ENCODE results near the gene LIAS.

The LIAS gene

DNA sequence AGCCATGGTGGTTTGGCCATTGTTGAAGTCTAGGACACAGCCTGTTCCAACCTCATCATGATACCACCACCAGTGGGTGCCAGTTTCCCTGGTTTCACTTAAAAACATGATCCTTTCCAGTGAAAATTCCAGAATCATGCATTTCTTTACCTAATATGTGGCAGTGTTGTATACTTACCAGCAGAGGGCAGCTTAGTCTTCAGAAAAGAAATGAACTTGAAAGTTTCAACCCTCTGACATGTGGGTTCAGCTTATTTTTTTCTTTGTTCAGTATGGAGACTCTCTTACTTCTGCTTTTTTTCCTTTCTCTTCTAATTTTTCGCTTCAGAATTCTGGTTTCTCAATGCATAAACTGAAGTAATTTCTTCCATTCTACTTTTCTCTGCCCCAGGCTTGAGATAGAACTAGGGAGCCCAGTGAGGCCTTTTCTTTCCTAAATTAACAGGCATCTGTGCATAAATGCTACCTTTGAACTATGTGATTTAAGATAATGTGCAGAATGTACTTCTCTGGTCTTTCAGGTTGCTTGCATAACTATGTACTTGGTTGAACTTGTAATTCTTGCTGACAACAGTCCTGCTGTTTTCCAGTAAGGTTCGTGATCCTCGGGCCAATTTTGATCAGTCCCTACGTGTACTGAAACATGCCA, 10.7 kb downstream of the LIAS start (continued):
- TF ChIP-seq ZNF792 (tag by site-specific recombination; IDR thresholded peaks at IDR 0.05) (no peak), ZFP3 (tag by site-specific recombination; IDR thresholded peaks at IDR 0.05; ENCODE audit: low read depth) (no peak), ZBTB17 (tag by site-specific recombination; IDR thresholded peaks at IDR 0.05) (no peak), ZNF2 (tag by site-specific recombination; IDR thresholded peaks at IDR 0.05) (0 out of 2 replicates have a peak, but pooled peaks have one; percentile 64), ZNF146 (tag by site-specific recombination; IDR thresholded peaks at IDR 0.05) (no peak)

DNA sequence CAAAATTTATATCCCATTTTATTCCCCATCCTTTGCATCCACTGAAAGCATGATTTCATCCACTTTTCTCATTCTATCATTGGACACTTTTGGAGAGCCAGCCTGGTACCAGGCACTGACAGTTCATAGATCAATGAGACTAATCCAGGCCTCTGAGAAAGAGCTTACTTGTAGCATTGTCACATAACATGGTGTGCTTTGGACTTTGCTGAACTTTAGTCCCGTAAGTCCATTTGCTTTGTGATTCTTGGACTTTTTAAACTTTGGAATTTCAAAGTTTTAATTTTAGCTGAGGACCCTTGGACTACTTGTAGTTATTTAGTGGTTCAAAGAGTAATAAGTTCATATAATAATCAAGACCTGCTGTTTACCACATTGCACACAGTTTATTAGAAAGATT, 11.5 kb downstream of the LIAS start:
- no peaks in the 10 kb centered on the region for H3K9me3 ChIP-seq (ENCODE audit: control insufficient read depth, insufficient read depth, low read depth, low read length)
- ChIA-PET CTCF (no interaction called here), POLR2A (no interaction called here)
- H3K4me3 ChIP-seq (ENCODE audit: low read depth, low read length): no peak overlapping the region
- H3K27ac ChIP-seq (ENCODE audit: extremely low read depth, low read depth, low read length): no peak overlapping the region
- TF ChIP-seq ZNF670 (tag by site-specific recombination; IDR thresholded peaks at IDR 0.05; ENCODE audit: low read depth) (no peak), ZNF239 (tag by site-specific recombination; IDR thresholded peaks at IDR 0.05) (no peak), ZSCAN23 (tag by site-specific recombination; IDR thresholded peaks at IDR 0.05) (no peak), ZNF707 (tag by site-specific recombination; IDR thresholded peaks at IDR 0.05) (no peak), ZFP41 (tag by site-specific recombination; IDR thresholded peaks at IDR 0.05; ENCODE audit: borderline replicate concordance) (no peak), GLI2 (tag by site-specific recombination; IDR thresholded peaks at IDR 0.05; ENCODE audit: borderline replicate concordance, low read depth) (no peak), ZBTB20 (tag by site-specific recombination; IDR thresholded peaks at IDR 0.05) (no peak), ZNF701 (tag by site-specific recombination; IDR thresholded peaks at IDR 0.05) (no peak), ZNF473 (tag by site-specific recombination; IDR thresholded peaks at IDR 0.05) (no peak), ZNF530 (tag by site-specific recombination; IDR thresholded peaks at IDR 0.05; ENCODE audit: low read depth) (no peak), TCF7L2 (IDR thresholded peaks at IDR 0.05; ENCODE audit: borderline replicate concordance, low read depth, low read length) (no peak), ZNF558 (tag by site-specific recombination; IDR thresholded peaks at IDR 0.05) (no peak), ZNF311 (tag by site-specific recombination; IDR thresholded peaks at IDR 0.05; ENCODE audit: borderline replicate concordance) (no peak), ZNF560 (tag by site-specific recombination; IDR thresholded peaks at IDR 0.05; ENCODE audit: borderline replicate concordance) (no peak), ZNF501 (tag by site-specific recombination; IDR thresholded peaks at IDR 0.05) (no peak)
- TF ChIP-seq, protein P1, sequence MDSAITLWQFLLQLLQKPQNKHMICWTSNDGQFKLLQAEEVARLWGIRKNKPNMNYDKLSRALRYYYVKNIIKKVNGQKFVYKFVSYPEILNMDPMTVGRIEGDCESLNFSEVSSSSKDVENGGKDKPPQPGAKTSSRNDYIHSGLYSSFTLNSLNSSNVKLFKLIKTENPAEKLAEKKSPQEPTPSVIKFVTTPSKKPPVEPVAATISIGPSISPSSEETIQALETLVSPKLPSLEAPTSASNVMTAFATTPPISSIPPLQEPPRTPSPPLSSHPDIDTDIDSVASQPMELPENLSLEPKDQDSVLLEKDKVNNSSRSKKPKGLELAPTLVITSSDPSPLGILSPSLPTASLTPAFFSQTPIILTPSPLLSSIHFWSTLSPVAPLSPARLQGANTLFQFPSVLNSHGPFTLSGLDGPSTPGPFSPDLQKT (IDR thresholded peaks at IDR 0.05; ENCODE audit: borderline replicate concordance, low read depth, low read length): no peak
- TF ChIP-seq, protein P2, sequence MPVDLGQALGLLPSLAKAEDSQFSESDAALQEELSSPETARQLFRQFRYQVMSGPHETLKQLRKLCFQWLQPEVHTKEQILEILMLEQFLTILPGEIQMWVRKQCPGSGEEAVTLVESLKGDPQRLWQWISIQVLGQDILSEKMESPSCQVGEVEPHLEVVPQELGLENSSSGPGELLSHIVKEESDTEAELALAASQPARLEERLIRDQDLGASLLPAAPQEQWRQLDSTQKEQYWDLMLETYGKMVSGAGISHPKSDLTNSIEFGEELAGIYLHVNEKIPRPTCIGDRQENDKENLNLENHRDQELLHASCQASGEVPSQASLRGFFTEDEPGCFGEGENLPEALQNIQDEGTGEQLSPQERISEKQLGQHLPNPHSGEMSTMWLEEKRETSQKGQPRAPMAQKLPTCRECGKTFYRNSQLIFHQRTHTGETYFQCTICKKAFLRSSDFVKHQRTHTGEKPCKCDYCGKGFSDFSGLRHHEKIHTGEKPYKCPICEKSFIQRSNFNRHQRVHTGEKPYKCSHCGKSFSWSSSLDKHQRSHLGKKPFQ (tag by site-specific recombination; IDR thresholded peaks at IDR 0.05): no peak
- TF ChIP-seq, protein P3, sequence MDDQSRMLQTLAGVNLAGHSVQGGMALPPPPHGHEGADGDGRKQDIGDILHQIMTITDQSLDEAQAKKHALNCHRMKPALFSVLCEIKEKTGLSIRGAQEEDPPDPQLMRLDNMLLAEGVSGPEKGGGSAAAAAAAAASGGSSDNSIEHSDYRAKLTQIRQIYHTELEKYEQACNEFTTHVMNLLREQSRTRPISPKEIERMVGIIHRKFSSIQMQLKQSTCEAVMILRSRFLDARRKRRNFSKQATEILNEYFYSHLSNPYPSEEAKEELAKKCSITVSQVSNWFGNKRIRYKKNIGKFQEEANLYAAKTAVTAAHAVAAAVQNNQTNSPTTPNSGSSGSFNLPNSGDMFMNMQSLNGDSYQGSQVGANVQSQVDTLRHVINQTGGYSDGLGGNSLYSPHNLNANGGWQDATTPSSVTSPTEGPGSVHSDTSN (CRISPR knock-in tag; IDR thresholded peaks at IDR 0.05): no peak
- TF ChIP-seq, protein P4, sequence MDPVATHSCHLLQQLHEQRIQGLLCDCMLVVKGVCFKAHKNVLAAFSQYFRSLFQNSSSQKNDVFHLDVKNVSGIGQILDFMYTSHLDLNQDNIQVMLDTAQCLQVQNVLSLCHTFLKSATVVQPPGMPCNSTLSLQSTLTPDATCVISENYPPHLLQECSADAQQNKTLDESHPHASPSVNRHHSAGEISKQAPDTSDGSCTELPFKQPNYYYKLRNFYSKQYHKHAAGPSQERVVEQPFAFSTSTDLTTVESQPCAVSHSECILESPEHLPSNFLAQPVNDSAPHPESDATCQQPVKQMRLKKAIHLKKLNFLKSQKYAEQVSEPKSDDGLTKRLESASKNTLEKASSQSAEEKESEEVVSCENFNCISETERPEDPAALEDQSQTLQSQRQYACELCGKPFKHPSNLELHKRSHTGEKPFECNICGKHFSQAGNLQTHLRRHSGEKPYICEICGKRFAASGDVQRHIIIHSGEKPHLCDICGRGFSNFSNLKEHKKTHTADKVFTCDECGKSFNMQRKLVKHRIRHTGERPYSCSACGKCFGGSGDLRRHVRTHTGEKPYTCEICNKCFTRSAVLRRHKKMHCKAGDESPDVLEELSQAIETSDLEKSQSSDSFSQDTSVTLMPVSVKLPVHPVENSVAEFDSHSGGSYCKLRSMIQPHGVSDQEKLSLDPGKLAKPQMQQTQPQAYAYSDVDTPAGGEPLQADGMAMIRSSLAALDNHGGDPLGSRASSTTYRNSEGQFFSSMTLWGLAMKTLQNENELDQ (tag by site-specific recombination; IDR thresholded peaks at IDR 0.05; ENCODE audit: low read depth): no peak
- H3K4me1 ChIP-seq (ENCODE audit: control insufficient read depth, insufficient read depth, low read length): no peaks in the 10 kb centered on the region
- H3K36me3 ChIP-seq (ENCODE audit: control insufficient read depth in 2 of 2, insufficient read depth in 1 of 2, low read length in 2 of 2): peaks cover 0 to 45% of the 10 kb centered on the region in 2 experiments; a peak in 2 of 3 replicates
